Measurements from ENCODE around the gene LBX1.
A peak's percentile ranks its signal among the peaks of the same experiment; 100 is the strongest.

LBX1 gene

DNA sequence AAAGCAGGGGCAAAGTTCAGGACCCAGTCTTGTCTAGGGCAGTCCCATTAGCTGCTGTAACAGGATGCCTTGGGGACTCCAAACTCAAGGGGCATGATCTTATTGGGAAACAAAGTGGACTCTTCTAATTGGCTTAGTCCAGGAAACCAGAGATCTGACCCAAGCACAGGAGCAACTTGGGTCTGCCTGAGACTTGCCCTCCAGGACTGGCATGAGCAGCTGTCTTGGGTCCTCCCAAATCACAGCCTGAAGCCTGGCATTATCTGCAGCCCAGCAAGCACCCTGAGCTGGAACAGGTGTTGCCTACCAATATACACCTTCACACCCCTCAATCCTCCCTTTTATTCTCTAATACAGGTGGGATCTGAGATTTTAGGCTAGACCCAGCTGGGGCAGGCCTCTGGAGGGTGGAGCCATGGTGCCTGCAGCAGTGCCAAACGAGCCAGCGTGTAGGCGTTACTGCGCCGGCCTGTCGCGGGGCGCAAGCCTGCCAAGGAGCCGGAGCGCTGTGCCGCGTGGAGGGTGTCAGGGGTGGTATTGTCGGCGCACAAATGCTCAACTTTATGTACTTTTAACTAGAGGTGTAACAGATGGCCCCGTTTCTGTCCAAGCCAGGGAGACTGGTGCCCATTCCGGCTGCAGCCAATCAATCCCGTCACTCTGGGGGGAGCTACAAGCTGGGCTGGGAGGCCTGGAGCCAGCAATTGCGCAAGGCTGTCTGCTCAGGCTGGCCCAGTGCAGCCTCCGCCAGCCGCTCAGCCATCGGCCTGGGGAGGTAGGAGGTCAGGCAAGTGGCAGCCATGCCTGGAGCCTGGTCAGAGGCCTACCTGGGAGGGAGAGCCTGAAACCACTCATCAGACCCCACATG, 12.8 kb upstream of the LBX1 start:
- no peak for DNase-seq

GRCh38 chr10:101238732-101239105, 9.5 kb upstream of the LBX1 start:
- no peak for DNase-seq

GRCh38 chr10:101237982-101238731, 8.9 kb upstream of the LBX1 start:
- no peak for DNase-seq

- DNase-seq, result no peak
These were observed 8.1 kb upstream of the LBX1 start for GRCh38 chr10:101237081-101237981.

- no peak for DNase-seq
These were observed 7.3 kb upstream of the LBX1 start for GRCh38 chr10:101236376-101237080.

GRCh38 chr10:101235766-101236165, 6.5 kb upstream of the LBX1 start:
- no peak for DNase-seq

DNA sequence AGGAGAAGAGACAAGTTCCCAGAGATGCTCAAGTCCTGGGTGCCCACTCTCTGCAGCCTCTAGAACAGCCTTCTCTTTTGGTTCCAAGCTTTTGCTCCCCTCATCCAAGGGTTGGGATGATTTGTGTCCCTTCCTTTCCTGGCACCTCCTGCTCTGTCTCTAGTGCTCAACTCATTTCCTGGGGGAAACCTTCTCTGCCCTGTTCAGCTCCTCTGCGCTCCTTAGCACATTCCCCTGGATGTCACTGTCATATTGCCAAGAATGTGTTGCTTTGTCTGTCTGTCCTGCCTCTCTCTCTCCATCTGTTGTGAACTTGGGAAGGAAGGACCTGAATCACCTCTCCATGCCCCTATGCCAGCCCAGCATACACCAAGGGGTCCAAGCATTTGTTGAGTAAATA, 5.1 kb upstream of the LBX1 start:
- DNase-seq, result no peak

DNA sequence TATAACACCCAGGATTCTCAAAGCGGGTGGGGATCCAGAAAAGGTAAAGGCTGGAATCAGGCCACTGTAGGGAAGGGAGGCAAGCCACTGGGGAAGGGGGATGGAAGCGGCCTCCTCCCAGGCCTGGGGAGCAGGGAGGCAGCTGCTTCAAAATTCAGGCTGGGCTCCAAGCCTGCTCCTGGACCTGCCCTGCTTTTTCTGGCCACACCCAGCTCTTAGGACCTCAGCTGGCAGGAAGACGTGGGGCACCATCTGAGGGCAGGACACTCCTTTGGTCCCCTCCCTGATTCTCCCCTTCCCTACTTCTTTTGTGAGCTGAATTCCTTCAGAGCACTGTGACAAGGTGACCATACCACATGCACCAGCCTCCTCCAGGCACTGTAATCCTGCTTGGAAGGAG, 4.6 kb upstream of the LBX1 start:
- DNase-seq, result no peak

DNA sequence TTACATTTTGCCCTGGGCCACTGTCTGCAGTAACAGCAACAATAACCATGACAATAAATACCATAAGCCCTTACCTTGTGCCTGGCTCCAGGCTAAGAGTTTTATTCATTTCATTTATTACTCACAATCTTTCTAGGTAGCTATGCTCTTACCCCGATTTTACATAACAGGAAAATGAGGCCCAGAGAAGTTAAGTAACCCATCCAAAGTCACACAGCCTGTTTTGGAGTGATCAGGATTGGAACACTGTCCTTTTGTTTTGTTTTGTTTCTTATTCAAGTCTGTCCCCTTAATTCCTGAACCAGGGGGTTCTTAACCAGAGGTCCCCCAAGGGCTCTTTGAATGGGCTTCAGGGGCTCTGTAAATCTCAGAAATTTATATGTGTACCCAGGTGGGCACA, 4.2 kb upstream of the LBX1 start:
- DNase-seq, result no peak

DNA sequence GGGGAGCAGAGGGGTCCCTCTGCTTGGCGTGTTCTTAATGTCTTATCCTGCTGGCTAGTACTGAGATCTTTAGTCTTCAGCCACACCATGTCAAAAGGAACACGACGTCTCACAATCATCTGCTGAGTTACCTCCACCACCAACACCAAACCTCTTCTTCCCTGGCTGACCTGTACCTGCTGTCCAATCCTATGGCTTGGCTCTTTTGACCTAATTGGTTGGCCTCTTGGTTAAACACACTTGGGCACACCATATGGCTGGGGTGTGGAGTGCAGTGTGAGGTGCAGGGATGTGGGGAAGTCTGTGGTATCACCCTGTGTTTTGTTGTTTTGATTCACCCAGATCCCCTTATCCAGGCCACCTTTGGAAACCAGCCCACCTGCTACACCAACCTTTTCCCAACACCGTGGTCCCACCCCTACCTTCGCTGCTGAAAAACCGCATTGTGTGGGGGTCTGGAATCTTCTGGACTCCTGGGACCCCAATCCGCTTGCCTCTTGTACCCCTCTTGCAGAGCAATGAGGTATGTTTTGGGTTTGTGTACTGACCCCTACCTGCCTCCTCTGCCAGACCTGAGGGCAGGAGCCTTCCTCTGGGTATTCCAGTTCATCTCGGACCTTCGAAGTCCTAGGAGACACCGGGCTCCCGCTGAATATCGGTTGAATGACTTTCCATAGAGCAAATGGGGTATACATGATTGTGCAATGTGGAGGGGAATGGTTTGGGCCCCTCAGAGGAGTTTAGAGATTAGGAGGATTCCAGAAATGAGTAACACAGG, 2.8 kb upstream of the LBX1 start:
- DNase-seq, result no peak

DNA sequence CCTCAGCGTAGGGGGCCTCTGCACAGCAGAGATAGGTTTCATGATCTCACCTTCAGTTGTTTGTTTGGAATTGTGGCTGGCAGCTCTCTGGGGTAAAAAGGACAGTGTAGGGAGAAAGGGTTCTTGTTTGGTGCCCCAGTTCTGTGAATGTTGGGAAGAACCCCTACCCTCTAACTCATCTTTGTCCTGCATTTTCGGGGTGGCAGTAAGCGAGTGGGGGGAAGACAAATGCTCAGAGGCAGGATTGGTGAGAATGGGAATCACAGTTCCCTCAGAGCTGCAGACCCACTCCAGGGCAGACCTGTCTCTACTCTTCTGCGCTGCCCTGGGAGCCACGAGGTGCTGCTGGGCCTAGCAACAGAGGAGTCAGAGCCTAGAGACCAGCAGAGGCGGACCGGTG, 1.8 kb upstream of the LBX1 start:
- DNase-seq, result no peak

GRCh38 chr10:101230183-101230917, 1.1 kb upstream of the LBX1 start:
- peak in 1 of 2 experiments; percentile 19 for DNase-seq

DNA sequence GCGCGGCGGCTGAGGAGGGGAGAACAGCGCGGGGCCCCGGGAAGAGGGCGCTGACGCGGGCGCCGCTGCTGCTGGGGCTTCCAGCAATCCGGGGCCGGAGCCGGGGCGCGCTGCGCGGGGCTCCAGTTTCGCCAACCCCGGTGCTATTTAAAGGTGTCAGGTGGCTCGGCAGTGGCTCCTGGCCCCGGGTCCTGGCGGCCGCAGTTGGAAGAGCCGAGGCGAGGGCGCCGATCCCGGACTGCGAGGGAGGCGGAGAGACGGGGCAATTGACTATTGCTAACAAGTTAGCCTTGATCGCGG, 347 bp downstream of the LBX1 start:
- no peak for DNase-seq

DNA sequence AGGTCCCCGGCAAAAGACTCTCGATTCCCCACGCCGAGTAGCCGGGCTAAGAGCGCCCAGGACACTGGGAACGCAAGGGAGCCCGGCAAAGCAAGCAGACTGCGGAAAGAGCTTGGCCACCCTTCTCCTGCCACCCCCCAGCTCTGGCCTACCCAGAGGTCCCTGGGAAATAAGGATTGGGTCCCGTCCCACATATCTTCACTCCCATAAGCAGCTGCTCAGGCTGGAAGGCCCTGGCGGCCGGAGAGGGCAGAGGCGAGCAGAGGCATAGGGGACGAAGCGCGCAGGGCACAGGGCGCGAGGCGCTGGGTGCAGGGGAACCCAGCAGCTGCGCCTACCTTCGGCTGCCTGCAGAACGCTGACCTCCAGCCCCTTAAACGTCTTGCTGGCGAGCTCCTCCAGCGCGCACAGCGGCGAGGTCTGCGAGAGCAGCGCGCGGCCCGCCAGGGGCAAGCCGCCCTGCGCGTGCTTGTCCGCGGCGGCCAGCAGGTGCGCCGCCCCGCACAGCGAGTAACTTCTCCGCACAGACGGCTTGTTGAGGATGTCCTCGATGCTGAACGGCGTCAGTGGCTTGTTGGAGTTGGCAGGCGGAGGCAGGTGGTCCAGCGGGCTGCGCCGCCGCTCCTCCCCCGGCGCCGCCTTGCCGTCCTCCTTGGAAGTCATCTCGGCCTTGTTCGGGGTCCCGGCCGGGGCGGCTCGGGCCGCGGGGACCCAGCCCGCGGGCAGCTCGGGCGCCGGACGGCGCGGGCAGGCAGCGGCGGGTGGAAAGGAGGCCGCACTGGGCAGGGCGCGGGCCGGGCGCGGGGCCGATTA, 904 bp downstream of the LBX1 start:
- no peak for DNase-seq

GRCh38 chr10:101227429-101228152, 1.7 kb downstream of the LBX1 start:
- no peak for DNase-seq

DNA sequence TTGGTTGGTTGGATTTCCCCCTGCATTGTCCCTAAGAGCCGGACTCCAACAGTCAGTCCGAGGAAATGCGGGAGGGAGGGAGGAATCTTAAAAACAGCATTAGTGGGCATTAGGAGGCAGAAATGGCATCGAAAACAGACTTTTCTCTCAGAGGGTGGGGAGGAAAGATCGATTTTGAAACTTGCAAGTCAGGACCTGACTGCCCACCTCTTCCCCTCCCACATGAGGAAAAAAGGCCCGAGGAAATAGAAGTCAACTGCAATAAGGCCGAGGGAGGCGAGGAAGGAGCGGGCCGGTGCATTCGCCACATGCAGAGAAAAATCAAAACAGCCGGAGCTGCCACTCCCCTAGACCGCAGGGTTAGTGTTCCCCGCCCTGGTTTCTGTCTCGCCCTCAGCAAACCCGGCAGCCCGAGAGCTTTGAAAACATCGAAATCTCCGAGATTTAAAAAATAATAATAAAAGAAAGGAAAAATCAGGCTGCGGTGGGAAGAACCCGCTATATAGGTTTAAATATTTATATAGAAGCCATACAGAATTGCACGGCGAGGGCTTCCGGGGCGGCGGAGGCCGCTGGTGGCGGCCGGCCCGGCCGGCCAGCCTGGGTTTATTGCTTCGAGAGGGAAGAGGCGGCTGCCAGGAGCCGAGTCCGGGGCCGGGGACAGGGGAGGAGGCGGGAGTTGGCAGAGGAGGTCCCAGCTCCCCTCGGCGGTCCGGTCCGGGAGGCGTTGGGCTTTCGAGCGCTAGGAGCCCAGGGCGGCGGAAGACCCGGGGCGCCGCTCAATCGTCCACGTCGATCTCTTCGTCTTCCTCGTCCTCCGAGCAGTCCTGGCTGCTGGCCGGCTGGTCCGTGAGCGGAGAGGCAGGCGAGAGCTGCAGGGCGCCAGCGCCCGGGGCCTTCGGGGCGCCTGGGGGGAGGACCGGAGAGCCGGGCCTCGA, 2.5 kb downstream of the LBX1 start:
- DNase-seq, result no peak

DNA sequence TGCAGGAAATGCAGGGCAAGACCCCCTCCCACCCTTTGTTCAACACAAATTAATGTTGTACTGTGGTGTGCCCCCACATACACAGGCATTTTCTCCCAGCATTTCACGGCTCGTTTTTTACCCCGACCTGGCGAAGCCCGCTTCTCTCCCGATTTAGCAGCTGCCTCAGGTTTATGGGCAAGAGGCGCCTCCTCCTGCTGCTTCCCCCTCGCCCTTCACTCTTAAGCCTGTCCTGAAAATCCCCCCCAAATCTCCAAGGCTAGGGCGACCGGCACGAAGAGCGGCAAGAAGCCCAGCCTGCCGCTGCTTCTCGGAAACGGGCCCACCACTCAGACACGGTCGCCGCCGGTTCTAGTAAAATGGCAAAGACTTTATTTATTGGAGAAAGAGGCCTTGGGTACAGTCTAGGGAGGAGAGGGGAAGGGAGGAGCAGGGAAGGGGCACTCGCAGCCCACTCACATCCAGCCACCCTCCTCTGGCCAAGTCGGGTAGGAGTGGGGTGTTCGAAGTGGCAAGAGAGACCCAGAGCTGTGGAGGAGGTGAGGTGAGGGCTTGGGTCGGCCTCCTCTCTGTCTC, 3.3 kb downstream of the LBX1 start:
- DNase-seq, result no peak
